Kidney tubule cell (primary cell): Measurements from ENCODE around the gene CHST12.
A peak's percentile ranks its signal among the peaks of the same experiment; 100 is the strongest.
"Not testable (repeated sequence)": the region's sequence is repeated elsewhere in the genome, so short reads cannot be mapped to it uniquely, and the experiment has no call there.

Experiments used
- DNase-seq: peaks from one replicate; pipeline ENCODE4 v3.0.0-alpha.2; 2018; ENCODE audit warnings: low spot score

The CHST12 gene

GRCh38 chr7:2403014-2403717, at the start of gene CHST12:
Gene CHST12 (plus strand): TSS chr7:2403611. CDS start chr7:2432640, 29,029 bp downstream.
- peak; percentile 95 for DNase-seq

DNA sequence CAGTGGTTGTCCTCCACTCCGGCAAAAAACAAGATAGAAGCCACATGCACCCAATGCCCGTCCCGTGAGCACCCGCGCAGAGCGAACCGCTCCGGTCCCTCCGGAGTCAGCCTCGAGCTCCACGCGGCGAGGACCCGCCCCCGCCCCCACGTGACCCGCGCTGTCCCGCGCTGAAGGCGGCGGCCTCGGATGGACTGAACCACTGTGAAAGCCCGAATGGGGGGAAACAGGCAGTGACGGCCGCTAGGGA, 49.5 kb upstream of the CHST12 start:
- DNase-seq, result peak; percentile 89

DNA sequence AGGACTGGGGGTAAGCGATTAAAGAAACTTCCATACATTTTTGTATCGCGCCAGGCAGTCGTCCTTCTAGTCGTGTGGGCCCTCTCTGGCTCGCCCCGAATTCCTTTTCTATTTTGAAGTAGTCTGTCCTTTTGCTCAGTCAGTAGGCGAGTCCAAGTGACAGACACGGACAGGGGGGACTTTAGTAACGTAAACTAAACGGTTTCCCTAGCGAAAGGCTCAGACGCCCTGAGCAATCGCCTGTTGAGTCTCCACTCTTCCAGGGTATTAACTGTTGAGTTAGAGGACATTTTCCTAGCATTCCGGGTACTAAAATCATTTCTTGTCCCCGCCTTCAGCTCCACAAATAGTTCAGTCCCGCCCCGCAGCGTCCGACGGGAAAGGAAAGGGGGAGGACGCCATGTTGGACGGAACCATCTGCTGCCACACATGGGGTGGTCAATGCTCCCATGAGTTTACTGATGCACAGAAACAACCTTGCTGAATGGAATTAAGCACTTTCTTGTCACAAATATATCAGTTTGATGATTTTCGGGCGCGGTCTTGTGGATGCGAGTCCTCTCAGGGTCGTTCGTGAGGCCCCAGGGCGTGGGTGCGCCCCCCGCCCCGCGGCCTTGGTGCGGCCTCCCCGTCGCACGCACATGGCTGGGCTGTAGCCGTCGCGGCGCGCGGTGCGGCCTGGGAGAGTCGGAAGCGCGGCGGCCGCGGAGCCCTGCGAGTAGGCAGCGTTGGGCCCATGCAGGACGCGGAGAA, 49.0 kb upstream of the CHST12 start, which contains the start of gene EIF3B:
Gene EIF3B (plus strand): TSS at position 642 of the 753 bp plus-strand sequence. CDS start 95 bp downstream, at position 737.
- DNase-seq, result peak; percentile 93

DNA sequence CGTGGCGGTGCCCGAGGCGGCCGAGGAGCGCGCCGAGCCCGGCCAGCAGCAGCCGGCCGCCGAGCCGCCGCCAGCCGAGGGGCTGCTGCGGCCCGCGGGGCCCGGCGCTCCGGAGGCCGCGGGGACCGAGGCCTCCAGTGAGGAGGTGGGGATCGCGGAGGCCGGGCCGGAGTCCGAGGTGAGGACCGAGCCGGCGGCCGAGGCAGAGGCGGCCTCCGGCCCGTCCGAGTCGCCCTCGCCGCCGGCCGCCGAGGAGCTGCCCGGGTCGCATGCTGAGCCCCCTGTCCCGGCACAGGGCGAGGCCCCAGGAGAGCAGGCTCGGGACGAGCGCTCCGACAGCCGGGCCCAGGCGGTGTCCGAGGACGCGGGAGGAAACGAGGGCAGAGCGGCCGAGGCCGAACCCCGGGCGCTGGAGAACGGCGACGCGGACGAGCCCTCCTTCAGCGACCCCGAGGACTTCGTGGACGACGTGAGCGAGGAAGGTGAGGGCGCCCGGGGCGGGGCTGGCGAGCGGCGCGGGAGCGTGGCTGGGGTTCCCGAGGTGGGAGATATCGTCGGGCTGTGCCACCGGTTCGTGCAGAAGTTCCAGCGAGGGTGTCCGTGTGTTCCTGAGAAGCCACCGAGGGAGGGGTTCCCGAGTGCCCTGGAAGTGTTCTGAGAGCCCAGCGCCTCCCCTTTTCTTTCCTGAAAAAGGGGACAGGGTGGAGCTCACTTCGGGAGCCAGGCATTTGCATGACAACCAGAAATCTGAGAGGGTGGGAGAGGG, 48.3 kb upstream of the CHST12 start:
- DNase-seq, result peak; percentile 22

- peak; percentile 24 for DNase-seq
Observed at GRCh38 chr7:2355705-2356008, 47.8 kb upstream of the CHST12 start.

DNA sequence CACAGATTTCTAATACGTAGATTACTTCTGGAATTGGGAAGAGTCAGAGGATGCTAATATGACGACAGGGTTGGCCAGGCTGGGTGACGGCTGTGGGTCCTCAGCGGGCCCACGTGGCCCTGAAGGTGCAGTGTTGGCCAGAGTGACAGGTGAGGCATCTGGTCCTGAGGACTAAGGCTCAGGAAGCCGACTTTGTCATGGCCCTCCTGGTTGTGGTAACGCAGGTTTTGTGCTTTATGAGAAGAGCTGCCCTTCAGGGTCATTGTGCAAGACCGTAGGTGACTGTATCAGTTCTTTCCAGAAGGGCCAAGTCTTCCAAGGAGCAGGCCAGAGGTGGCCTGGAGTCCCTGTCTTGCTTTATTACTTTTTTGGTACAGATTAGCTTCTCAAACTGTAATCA, 46.2 kb upstream of the CHST12 start:
- no peak for DNase-seq

DNA sequence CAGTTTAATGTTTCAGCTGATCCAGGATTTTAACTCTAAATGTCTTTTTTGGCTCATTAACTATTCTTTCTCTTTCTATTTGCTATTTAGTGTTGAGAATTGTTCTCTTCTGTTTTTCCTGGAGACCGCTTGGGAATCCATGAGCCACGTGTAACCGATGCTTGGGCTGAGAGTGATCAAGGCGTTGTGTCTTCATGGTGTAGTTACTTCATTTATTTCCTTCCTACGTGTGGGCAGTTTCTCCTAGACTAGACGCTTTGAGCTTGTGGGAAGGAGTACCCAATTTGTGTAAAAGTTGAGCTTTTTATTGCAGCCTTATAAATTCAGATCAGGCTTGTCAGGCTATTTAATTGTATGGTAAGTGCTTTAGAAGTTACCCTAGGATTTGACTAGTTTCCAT, 45.8 kb upstream of the CHST12 start:
- no peak for DNase-seq

- no peak for DNase-seq
Observed at GRCh38 chr7:2358968-2359527, 44.4 kb upstream of the CHST12 start.

DNA sequence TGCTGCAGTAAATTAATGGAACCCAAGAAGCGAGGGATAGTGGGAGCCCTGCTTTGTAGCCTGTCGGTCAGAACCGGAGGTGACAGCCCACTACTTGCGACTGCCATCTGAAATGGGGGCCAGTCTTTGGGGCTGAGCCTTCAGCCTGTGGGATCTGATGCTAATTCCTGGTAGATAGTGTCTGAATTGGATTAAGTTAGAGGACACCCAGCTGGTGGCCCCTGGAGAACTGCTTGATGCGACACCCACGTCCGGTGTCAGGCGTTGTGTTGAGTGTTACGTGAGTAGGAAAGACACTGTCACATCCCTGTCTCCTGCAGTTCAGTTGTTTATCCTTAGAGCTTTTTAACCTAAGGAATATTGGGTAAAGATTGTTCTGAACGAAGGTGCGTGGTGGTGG, 43.8 kb upstream of the CHST12 start:
- no peak for DNase-seq

- no peak for DNase-seq
Observed at GRCh38 chr7:2360796-2361195, 42.6 kb upstream of the CHST12 start.

GRCh38 chr7:2362385-2363088, 40.9 kb upstream of the CHST12 start:
- DNase-seq, result no peak

GRCh38 chr7:2369139-2369538, 34.3 kb upstream of the CHST12 start:
- DNase-seq, result no peak

GRCh38 chr7:2371329-2371728, 32.1 kb upstream of the CHST12 start:
- DNase-seq, result no peak

- no peak for DNase-seq
Observed at GRCh38 chr7:2372724-2373123, 30.7 kb upstream of the CHST12 start.

DNA sequence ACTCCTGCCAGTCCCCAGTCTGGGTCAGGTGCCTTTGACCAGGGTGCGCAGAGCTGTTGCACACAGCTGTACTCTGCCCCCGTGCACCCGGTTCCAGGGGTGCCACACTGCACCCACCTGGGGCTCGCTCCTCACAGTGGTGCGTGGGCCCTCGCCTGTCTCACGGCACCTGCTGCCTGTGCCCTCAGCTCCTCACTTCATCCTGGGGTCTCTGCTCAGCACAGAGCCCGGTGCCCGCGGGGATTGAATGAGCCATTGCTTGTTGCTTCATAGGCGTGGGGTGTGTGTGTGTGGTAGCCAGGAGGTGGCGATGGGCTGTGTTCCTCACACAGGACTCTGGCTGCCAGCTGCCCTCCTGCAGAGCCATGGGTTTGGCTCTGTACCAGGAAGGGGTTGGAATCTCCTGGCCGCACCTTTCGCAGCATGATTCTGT, 30.3 kb upstream of the CHST12 start:
- DNase-seq, result peak; percentile 30

DNA sequence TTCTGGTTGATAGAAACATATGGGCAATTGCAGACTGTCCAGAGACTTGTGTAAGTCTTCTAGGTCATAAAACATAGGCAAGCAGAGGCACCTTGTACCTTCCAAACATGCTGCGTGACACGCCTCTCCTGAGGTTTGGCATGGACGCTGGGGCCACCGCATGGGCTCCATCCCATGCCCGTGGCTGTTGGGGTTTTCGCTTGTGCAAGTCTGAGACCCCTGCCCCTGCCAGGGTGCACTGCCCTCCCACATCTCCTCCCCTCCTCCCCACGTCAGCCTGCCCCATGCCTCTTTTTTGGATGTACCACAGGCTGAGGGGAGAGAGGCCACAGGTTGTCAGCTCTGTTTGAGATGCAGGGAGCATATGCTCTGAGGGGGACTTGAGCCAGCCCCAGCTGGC, 29.8 kb upstream of the CHST12 start:
- DNase-seq, result no peak

DNA sequence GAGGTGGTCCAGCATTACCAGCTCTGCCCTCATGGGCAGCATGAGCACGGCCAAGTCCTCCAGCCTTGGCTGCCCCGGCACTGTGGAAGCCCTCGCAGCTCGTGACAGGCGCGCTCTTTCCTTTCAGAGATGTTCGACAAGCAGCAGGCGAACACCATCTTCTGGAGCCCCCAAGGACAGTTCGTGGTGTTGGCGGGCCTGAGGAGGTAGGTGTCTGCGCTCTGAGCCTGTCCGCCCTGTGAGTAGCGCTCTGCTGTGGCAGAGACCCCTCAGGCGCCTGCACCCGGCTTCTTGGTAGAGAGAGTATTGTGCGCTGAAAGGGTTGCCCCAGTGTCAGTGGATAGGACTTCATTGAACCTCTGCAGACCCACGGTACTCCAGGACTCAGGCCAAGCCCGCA, 29.0 kb upstream of the CHST12 start:
- no peak for DNase-seq

DNA sequence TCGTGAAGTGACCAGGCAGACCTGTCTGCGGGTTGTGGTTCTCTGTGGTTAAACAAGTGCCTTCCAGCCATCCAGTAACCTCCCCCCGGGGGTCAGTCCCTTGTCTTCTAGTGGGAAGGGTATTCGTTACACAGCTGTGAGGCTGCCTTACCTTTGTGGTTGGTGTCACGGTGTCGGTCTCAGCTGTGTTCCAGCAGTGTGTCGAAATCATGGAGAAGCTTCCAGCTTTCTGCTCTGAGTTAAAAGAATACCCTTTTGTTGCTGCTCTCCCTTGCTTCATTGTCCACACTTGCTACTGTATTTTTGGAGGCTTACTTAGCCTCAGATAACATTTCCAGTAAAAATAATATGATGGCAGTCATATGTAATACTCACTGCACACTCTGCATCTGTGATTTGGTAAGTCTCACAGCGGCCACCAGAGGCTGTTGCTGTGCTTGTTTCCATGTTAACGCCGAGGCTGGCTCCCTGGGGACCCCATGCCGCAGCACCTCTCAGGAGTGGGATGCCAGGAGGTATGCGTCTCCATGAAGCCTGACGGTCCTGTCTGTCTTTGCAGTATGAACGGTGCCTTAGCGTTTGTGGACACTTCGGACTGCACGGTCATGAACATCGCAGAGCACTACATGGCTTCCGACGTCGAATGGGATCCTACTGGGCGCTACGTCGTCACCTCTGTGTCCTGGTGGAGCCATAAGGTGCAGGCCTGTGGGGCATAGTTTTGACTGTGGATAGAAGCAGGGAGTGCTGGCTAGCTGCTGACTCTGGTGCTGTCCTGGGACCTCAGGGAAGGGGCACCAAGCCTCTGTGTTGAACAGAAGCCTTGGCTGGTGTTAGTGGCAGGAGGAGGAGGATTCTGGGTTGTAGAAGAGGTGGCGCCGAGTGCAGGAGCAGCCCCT, 28.3 kb upstream of the CHST12 start:
- DNase-seq, result no peak

DNA sequence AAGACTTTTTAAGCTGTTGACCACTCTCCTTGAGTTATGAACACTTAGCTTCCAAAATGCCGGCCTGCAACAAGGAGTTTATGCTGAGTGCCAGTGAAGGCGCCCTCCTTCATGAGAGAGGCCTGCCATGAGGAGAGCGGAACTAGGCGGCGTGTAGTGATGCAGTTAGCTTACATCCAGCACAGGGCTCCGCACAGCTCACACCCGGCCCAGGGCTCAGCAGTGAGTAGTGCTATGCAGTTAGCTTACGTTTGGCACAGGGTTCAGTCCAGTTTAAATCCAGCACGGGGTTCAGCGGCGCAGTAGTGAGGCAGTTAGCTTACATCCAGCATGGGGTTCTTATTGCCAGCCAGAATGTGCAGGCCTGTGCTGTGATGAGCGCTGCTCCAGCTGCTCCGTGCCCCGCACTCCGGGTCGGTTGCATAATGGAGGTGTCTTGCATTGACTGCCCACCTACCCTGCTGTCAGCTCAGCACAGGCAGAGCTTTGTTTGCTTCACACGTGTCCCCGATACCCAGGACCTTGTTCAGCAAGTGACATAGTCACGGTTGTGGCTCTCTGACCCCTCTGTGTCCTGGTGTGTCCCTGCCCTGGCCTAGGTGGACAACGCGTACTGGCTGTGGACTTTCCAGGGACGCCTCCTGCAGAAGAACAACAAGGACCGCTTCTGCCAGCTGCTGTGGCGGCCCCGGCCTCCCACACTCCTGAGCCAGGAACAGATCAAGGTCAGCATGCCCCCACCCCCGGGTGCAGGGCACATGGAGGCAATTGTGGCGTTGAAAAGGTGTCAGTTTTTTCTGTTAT, 26.9 kb upstream of the CHST12 start:
- no peak for DNase-seq

GRCh38 chr7:2377492-2377891, 25.9 kb upstream of the CHST12 start:
- not testable (repeated sequence) for DNase-seq
